ENCODE data around the gene PFDN6. TPM values are rescaled to one million over a fixed set of nuclear protein-coding genes. Genes with fewer than 3 reads are reported as not detected.

Gene PFDN6
- total RNA-seq, 1 experiment from 2014 or later: 90.5 TPM

DNA sequence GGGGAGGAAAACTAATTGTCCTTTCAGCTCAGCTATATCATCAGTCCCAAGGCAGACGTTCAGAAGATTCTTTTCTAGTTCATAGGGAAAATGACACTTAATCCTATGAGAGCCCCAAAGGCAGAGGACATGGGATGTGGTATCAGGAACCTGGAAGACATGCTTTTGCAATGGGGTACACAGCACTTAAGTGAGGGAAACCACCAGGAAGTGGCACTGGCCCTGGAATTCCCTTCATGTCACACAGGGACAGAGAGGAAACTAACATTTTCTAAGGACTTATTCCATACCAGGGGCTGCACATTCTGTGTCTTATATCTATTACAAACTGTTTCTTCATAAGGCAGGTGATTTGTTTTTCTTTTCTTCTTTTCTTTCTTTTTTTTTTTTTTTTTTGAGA, 45.9 kb upstream of the PFDN6 start:
- DNase-seq (ENCODE audit: low read depth, low spot score) (no peak), ATAC-seq (no peak)
- Histone ChIP-seq H3K9me3 (ENCODE audit: control insufficient read depth in 1 of 2, insufficient read depth in 1 of 2, low read depth in 1 of 2, low read length in 2 of 2) (no peaks in the 10 kb centered on the region), H3K4me1 (ENCODE audit: control insufficient read depth in 1 of 2, insufficient read depth in 2 of 2, low read length in 2 of 2) (peaks cover 6 to 16% of the 10 kb centered on the region in 2 experiments; a peak in 3 of 4 replicates), H3K9me2 (ENCODE audit: insufficient read depth) (no peaks in the 10 kb centered on the region), H3K4me2 (ENCODE audit: low read length) (no peak overlapping the region), H3K27me3 (ENCODE audit: insufficient read depth, low read length) (no peaks in the 10 kb centered on the region), H3K9ac (ENCODE audit: low read length) (no peak overlapping the region), H3K27ac (ENCODE audit: low read depth, low read length) (no peak overlapping the region), H4K20me1 (ENCODE audit: insufficient read depth) (no peaks in the 10 kb centered on the region), H3K4me3 (replicated peaks in 1 of 2; ENCODE audit: low read depth in 1 of 2, low read length in 2 of 2) (no peak overlapping the region), H2AFZ (ENCODE audit: low read depth, low read length, poor library complexity, severe bottlenecking) (no peak overlapping the region), H3K79me2 (ENCODE audit: insufficient read depth, low read length) (no peaks in the 10 kb centered on the region), H3K36me3 (ENCODE audit: control insufficient read depth in 1 of 2, insufficient read depth in 2 of 2, low read length in 2 of 2) (no peaks in the 10 kb centered on the region)
- CTCF ChIA-PET: no interaction called here
- intact Hi-C loops (cut with micrococcal nuclease): no loop called here
- RAD21 ChIA-PET (ENCODE audit: low non-redundant PET in 1 of 2, low total read pairs in 2 of 2, uncharacterized antibody in 2 of 2, unreplicated experiment in 2 of 2): no interaction called here
- POLR2A ChIA-PET: no interaction called here
- TF ChIP-seq RAD21 (IDR thresholded peaks at IDR 0.05; ENCODE audit: low read depth) (no peak), ZNF274 (IDR thresholded peaks at IDR 0.05; ENCODE audit: low read depth, low read length) (no peak), REST (IDR thresholded peaks at IDR 0.05; ENCODE audit: low read depth) (no peak), EGR1 (IDR thresholded peaks at IDR 0.05; ENCODE audit: low read depth) (no peak), SIN3A (IDR thresholded peaks at IDR 0.05; ENCODE audit: low read depth) (no peak), SP1 (IDR thresholded peaks at IDR 0.05; ENCODE audit: low read depth) (no peak)
- BruUV-seq (replicated peaks): no TSS peak
